GM19395 (cell line): ENCODE results near the gene ACOXL.
"Not testable (repeated sequence)": the region's sequence is repeated elsewhere in the genome, so short reads cannot be mapped to it uniquely, and the experiment has no call there.

Experiments used
- ATAC-seq: cut with Tn5 transposase; IDR thresholded peaks from one replicate; pipeline ENCODE4 v1.9.1; 2021; ENCODE audit warnings: mild to moderate bottlenecking, moderate library complexity; ENCODE audit not compliant: unreplicated experiment

ACOXL gene

DNA sequence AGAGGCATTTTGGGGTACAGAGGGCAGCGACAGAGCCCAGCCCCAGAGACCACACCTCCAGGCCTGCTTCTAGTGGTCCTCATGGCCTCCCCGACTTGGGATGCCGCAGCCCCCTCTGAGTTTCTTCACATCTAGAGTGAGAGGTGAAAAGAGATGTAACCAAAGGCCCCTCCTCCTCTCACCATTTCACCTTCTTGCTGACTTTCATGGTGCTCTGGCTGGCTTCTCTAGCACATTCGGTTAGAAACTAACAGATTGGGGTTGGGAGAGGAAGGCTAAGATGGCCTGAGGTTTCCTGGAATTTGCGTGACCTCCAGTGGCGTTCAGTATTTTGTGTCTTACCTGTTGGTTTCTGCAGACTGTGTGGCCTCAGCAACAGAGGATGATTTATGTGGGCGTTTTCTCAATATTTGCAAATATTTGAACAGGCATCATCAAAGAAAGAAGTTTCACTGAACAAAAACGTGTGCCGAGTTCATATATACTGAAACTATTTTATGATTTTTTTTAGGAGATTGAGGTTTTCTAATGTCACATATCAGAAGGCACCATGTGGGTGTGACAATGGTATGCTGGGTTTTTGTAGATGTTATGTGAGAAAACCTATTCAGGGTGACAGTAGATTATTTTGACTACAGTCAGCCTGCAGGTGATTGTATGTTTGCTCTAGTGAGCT lies 318.5 kb downstream of the ACOXL start:
- no peak for ATAC-seq

DNA sequence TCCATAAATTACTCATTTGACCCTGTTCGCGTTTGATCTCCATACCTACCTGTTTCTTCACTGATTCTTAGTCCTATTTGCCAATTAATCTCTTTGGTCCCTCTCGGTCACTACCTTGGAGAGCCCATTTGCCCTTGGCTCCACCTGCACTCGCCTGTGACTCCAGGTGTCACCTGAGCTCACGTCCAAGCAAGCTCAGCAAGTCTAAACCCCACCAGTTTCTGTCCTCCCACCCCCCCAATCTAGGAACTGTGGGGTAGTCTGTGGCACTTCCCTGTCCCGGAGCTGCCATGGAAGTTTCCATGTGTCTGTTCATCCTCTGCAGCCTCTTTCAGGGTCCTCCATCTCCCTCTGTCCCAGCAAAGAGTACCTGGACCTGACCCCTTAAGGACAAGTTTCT lies 320.2 kb downstream of the ACOXL start:
- no peak for ATAC-seq

DNA sequence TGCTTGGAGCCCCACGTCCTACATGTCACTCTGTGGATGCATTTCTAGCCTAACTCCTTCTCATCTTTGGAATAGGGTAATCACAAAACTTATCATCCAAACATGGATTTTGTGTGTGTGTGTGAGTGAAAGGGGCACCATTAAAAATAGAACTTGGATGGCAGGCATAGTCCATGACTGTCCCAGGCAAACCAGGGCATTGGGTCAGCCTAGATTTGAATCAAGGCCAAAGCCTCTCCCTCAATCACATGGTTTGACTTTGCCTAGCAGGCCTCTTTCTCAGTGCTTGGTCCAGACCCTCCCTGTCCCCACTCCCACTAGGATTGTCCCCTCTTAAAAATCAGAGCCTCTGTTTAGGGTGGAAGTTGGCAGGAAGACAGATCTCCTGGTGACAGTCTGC lies 320.9 kb downstream of the ACOXL start:
- ATAC-seq = no peak

DNA sequence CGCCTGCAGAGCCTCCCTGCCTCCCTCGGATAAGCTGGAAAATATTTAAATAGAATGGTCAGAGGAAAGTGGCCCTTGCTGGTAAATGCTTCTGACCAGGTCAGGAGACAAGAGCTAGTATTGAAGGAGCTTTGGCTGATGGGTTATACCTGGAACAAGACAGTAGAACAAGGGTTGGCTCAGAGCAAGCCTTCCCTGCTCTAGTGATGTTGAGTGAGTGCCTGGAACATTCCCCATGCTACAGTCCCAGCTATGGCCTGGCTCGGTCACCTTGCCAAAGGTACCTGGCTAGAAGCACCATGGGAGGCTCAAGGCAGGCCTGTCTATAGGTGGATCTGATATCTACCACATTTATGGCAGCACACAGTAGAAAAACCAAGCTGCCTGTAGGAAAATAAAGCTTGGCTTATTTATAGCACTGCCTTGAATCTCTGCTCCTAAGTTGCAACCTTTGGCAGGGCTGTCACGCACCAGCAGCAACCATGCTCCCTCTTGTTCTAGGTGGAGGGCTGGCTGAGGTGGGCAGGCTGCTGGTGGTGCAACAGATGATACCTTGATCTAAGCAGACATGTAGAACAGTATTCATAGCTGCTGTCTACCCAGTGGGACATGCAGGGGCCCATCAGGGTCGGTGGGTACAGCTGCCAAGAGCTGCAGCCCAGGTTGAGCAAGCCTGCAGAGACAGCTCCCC lies 321.6 kb downstream of the ACOXL start:
- ATAC-seq = no peak

DNA sequence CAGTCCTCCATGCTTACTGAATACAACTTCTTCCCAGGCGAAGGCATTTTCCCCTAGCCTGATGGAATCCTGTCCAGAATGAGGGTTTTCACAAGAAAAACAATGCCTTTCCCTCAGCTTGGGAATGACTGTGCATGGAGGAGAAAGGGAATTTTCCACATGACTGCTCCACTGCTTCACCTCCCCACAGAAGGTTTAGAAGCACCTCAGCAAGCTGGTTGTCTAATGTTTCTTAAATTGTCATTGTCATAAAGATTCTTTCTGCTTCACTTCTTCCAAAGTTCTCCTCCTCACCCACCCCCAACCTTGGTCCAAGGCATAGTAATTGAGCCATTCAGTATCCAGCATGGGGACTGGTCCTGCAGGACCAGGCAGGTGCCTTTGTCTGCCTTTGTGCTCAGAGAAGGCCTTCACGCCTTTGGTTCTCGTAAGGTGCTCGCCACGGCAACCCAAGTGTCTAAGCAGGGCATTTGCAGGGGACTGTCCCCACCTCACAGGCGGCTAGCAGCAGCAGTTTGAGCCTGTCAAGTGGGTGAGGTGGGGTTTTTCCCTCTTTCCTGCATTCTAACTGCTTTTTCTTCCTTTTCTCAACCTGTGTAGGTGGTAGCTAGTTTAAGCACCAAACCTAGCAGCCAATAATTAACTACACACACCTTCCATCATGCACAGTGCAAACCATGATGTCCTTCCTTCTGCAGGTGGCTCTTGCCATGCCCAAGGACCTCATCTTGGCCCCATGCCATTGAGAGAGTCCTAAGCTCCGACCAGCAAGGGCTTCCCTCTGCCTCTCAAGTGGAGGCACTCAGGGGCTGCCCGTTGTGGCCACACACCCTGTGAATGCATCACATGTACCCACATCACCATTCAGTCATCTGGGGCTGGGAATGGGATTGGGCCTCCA lies 322.7 kb downstream of the ACOXL start:
- ATAC-seq = peak; percentile 67

DNA sequence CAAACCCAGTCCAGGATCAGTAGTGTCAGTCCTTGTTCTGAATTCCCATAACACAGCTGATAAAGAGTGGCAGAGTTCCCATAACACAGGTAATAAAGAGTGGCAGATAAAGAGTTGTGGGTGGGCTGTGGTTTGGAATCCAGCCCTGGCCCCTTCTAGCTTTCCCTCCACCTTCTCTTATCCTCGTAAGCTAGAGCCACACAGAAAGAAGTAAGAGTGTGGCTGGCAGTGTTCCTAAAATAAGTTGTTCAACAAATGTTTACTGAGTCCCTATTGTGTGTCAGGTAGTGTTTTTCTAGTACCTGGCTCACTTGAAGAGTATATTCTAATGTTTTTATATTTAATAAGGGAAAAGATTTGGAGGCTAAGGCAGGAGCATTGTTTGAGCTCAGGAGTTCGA lies 323.4 kb downstream of the ACOXL start:
- ATAC-seq = no peak

DNA sequence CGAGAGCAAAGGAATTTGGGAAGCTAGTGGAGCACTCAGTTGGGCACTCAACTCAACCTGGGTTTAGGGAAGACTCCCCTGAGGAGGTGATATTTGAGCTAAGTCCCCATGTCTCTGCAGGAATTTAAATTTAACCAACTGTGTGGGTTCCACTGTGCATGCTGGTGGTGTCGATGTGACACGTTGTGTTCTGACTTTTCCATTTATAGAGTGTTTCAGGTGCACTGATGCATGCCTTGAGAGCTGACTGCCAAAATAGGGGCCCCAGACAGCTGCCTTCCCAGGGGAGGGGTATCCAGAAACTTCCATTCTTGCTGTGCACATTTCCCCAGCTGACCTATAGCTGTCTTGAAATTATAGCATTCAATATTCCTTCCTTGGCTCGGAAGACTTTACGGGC lies 324.7 kb downstream of the ACOXL start:
- ATAC-seq = no peak

DNA sequence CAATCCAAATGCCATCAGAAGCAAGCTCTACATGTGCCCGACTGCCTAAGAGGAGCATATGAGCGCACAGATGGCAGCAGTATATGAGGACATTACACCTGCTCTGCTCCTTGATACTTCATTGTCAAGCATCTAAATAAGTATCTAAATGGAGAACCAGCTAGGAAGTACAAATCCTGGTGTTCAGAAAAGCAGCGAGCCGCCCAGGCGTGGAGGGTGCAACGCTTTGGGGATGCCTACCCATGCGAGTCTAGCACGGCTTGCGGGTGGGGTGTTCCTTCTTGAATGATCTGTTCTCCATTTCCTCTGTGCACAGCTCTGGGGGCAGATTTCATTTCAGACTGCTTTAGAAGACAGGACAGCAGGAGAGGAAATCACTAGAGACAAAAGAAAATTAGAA lies 325.3 kb downstream of the ACOXL start:
- no peak for ATAC-seq

DNA sequence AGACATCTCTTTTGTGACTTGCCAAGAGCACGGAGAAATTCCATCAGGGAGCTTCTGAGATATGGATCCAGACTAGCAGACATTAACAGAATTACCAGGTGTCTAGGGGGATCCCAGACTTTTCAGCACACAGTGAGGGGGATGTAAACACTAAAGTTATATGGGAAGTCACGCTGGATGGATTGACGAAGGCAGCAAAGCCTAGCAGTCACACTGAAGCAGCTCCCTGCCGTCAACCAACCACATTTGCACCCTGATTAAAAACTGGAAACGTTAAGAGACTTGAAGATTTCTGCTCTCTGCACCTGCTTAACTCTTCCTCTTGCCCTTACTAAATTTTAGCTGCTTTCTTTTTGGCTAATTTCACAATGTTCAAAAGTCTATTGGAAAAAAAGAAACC lies 325.9 kb downstream of the ACOXL start:
- ATAC-seq = no peak

DNA sequence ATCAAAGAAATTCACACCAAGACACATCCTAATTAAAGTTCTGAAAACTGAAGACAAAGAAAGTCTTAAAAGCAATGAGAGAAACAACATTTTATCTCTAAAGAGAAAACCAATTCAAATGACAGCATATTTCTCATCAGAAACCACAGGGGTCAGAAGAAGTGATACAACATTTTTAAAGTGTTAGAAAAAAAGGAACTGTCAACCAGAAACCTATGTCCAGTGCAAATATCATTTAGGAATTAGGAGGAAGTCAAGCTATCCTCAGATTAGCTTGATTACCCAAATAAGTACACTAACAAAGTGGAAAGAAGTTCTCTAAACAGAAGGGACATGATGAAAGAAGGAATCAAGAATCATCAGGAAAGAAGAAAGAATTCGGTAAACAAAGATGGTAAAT lies 328.8 kb downstream of the ACOXL start:
- ATAC-seq = no peak

DNA sequence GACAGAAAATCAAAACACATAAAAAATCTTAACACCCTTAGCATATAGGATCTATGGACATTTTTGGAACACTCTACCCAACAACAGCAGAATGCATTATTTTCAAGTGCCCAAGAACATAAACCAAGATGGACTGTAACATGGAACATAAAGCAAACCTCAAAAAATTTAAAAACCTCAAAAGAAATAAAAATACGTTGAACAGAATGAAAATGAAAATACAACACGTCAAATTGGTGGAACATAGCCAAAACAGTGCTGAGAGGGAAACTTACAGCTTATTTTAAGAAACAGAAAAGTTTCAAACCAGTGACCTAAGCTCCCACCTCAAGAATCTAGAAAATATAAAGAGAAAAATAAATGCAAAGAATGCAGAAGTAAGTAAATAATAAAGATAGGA lies 330.0 kb downstream of the ACOXL start:
- ATAC-seq = no peak

DNA sequence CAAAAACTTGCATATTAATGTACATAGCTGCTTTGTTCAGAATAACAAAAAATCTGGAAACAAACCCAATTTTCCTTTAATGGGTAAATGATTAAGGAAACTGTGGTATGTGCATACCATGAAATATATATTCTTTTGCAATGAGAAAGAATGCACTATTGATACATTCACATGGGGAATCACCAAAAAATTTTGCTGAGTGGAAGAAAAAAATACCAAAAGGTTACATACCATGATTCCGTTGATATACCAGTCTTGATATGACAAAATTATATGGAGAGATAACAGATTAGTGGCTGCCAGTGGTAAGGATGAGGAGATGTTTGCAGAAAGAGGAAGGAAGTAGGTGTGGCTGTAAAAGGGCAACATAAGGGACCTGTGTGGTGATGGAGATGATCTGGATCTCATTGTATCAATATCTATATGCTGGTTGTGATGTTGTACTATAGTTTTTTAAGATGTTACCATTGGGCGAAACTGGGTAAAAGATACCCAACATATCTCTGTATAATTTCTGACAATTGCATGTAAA lies 333.8 kb downstream of the ACOXL start:
- ATAC-seq = no peak

DNA sequence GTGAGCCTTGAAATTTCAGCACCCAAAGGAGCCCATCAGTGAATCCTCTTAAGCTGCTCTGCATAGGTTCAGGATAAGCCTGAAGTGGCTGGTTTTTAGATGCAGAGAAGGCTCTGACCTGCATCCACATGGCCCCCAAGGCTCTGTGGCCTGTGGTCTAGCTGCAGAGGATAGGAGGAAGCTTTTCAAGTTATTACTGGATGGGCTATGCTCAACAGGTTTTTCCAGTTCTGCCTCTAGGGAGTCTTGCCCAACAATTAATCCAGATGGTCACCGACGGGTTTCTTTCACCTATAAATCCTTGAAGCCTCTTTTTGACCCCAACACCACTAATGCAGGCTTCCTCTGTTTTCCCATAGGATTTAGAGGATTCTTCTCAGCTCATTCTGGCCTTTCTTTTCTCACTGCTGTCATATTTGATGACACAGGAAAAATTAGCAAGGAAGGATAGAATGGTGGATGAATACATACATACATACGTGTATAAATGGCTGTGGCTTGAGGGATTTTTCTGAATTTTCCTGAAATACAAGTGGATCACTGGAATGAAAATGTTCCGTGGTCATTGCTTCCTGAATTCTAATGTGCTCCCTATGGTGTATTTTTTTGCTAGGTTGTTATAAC lies 336.2 kb downstream of the ACOXL start:
- no peak for ATAC-seq

DNA sequence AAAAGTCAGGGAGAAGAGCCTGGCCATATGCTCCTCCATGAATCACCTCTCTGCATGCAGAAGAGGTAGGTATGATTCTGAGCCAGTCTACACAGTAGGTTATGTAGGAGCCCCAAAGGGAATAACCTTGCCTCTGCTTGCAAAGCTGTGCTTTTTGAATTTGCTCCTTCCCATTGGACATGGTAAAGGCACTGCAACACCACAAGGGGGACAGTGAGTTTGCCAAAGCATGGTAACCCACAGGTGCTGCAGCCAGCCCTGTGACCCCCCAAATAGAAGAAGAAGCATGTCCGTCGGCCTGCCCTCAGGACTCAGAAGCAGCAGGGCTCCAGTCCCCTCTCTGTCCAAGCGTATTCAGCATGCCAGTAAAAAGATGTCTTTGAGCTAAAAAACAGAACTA lies 337.3 kb downstream of the ACOXL start:
- no peak for ATAC-seq

DNA sequence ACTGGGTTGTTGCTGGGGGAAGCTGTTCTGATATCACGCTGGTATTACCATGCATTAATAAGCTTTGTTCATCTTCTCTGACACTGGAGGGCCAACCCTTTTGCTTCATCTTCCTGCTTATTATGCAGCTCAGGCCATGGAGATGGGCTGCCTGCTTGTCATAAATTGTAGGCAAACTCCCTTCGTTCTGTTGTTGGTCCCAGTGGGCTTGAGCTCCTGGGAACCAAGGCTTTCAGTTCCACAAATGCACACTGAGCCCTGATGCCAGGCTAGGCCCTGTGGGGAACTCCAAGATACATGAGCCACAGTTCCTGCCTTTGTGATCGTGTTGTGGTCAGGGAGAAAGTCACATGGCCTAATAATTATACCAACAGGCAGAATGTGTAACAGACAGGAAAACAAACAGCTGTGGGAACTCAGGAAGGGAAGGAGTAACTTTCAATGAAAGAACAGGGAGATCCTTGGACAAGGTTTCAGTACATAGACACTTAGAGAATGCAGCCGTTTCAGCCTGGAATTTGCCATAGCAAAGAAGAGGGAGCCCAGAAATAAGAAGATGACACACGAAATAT lies 339.3 kb downstream of the ACOXL start:
- ATAC-seq = no peak

DNA sequence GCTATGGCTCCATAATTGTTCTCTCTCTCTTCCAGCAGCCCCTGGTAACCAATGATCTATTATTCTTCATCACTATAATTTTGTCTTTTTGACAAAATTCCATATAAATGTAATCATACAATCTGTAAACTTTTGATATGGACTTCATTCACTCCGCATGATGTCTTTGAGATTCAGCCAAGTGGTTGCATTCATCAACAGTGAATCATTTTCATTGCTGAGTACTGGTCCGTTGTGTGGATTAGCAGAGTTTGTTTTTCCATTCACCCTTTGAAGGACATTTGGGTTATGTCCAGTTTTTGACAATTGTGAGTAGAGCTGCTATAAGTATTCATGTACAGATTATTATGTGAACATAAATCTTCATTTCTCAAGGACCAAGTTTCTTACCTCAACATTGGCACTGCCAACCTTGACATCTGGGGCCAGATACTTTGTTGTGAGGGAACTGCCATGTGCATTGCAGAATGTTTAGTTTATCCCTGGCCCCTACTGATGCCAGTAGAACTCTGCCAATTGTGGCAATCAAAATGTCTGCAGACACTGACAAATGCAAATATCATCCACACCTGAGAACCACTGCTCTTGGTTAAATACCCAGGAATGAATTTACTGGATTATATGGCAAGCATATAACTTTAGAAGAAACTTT lies 340.0 kb downstream of the ACOXL start:
- no peak for ATAC-seq

DNA sequence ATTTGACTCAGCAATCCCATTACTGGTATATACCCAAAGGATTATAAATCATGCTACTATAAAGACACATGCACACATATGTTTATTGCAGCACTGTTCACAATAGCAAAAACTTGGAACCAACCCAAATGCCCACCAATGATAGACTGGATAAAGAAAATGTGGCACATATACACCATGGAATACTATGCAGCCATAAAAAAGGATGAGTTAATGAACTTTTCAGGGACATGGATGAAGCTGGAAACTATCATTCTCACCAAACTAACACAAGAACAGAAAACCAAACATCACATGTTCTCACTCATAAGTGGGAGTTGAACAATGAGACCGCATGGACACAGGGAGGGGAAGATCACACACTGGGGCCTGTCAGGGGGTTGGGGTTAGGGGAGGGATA lies 350.3 kb downstream of the ACOXL start:
- ATAC-seq = not testable (repeated sequence)

DNA sequence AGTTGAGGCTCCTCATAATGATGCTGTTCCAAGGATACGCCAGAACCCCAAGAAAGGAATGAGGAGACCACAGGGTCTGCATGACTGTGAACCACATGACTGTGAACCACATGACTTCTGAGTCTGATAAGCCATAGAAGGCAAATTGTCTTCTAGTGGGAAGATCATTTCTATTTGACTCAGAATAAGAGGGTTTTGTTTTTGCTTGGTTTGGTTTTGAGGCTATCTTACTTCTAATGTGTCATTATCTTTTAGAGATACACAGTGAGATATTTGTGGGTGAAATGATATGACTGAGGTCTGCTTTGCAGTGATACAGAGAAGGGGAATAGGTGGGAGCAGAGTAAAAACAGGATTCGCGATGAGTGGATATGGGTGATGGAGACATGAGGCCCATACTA lies 359.4 kb downstream of the ACOXL start:
- no peak for ATAC-seq

DNA sequence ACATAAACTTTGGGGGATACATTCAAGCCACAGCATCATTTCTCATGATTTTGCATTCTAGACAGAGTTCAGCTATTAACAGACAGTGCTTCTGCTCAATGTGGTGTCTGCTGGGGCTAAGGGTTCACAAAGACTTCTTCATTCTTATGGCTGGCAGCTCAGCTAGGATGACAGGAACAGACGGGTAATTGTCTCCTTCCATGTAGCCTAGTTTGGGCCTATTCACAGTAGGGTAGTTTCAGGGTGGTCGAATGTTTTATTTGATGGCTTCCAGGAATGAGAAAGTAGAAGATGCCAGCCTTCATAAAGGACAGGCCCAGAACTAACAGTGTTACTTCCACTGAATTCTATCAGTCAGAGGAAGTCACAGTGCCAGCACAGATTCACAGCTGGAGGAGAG lies 362.3 kb downstream of the ACOXL start:
- no peak for ATAC-seq

DNA sequence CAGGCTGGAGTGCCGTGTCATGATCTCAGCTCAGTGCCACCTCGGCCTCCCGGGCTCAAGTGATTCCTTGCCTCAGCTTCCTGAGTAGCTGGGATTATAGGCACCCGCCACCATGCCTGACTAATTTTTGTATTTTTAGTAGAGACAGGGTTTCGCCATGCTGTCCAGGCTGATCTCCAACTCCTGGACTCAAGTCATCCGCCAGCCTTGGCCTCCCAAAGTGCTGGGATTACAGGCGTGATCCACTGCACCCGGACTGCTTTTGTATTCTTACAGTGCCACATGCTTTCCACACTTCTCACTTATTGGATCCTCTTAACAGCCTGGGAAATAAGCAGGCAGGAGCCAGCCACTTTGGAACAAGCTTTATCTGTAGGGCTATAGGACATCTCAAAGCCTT lies 363.1 kb downstream of the ACOXL start:
- ATAC-seq = no peak
